Lower lobe of right lung (tissue), 2 donors: ENCODE measurements around the gene DLL4. TPM values are rescaled to one million over a fixed set of nuclear protein-coding genes. Genes with fewer than 3 reads are reported as not detected.

Experiments
- ATAC-seq, 2 donors: fragments of 200-7000 bp; cut with Tn5 transposase; one replicate each; pipeline ENCODE4 v1.9.1; 2020 to 2022; ENCODE audit warnings: mild to moderate bottlenecking in 2 of 2, moderate library complexity in 2 of 2
- DNase-seq: peaks from one replicate; pipeline ENCODE4 v3.0.0-alpha.2; 2020
- H3K27ac ChIP-seq: fragments of 200-600 bp; one replicate; pipeline ENCODE4 v1.8.0; 2022
- H3K27me3 ChIP-seq: fragments of 200-600 bp; one replicate; pipeline ENCODE4 v1.8.0; 2022; ENCODE audit warnings: low read depth
- H3K36me3 ChIP-seq: fragments of 200-600 bp; one replicate; pipeline ENCODE4 v1.8.0; 2022; ENCODE audit warnings: mild to moderate bottlenecking
- H3K4me1 ChIP-seq: fragments of 200-600 bp; one replicate; pipeline ENCODE4 v1.8.0; 2022
- H3K4me3 ChIP-seq: fragments of 200-600 bp; one replicate; pipeline ENCODE4 v1.8.0; 2022; ENCODE audit warnings: mild to moderate bottlenecking
- H3K9me3 ChIP-seq: fragments of 200-600 bp; one replicate; pipeline ENCODE4 v1.8.0; 2022
- CTCF ChIP-seq: fragments of 200-600 bp; IDR thresholded peaks from one replicate; pipeline ENCODE4 v1.8.0; 2022; ENCODE audit warnings: antibody characterized with exemption, mild to moderate bottlenecking
- intact Hi-C: fragments of 100-400 bp; cut with DNase I; formaldehyde crosslinking; loops from one replicate; pipeline ENCODE4 v1.11.0; 2022
- total RNA-seq: library from RNA; stranded (reverse); fragmentation: NEBNext Ultra II Directional; extraction: Animal tissue kit (Norgen Biotek cat#: 25700); gene quantifications from one replicate; pipeline ENCODE4 v1.2.1, GENCODE V29; 2021
- donor health status: DM: no; HTN: yes; CAD: no; lungs with severe emphysema.

The DLL4 gene
- total RNA-seq, 1 donor from 2014 or later, result 21.3 TPM

GRCh38 chr15:40891138-40891537 is 38.0 kb upstream of the DLL4 start:
- TF ChIP-seq CTCF, result no peak
- Histone ChIP-seq H3K27me3 (no peaks in the 10 kb centered on the region), H3K9me3 (no peaks in the 10 kb centered on the region), H3K4me3 (no peak overlapping the region), H3K27ac (no peak overlapping the region), H3K36me3 (peaks cover 5% of the 10 kb centered on the region), H3K4me1 (peaks cover 19% of the 10 kb centered on the region)
- ATAC-seq (no peak), DNase-seq (no peak)
- intact Hi-C loops, result no loop called here

GRCh38 chr15:40891810-40892446 is 37.2 kb upstream of the DLL4 start:
- DNase-seq (no peak), ATAC-seq (no peak)
- Histone ChIP-seq H3K4me1 (peaks cover 22% of the 10 kb centered on the region), H3K9me3 (no peaks in the 10 kb centered on the region), H3K27ac (no peak overlapping the region), H3K36me3 (peaks cover 12% of the 10 kb centered on the region), H3K4me3 (no peak overlapping the region), H3K27me3 (no peaks in the 10 kb centered on the region)
- TF ChIP-seq CTCF, result peak; percentile 71
- intact Hi-C loops, result no loop called here

GRCh38 chr15:40892447-40893012 is 36.6 kb upstream of the DLL4 start:
- intact Hi-C loops, result no loop called here
- Histone ChIP-seq H3K4me1 (peaks cover 22% of the 10 kb centered on the region), H3K9me3 (no peaks in the 10 kb centered on the region), H3K36me3 (peaks cover 19% of the 10 kb centered on the region), H3K27ac (no peak overlapping the region), H3K27me3 (no peaks in the 10 kb centered on the region), H3K4me3 (no peak overlapping the region)
- ATAC-seq (no peak), DNase-seq (no peak)
- no peak for TF ChIP-seq CTCF

GRCh38 chr15:40893019-40893670 is 36.0 kb upstream of the DLL4 start:
- Histone ChIP-seq H3K4me3 (peak overlapping the region; percentile 91), H3K9me3 (no peaks in the 10 kb centered on the region), H3K27ac (peak overlapping the region; percentile 92), H3K27me3 (no peaks in the 10 kb centered on the region), H3K4me1 (peaks cover 22% of the 10 kb centered on the region), H3K36me3 (peaks cover 25% of the 10 kb centered on the region)
- no peak for TF ChIP-seq CTCF
- intact Hi-C loops, result no loop called here
- DNase-seq (no peak), ATAC-seq (no peak)

GRCh38 chr15:40893733-40894680 is 35.1 kb upstream of the DLL4 start, which contains the start of gene VPS18:
Gene VPS18, plus strand, starts transcription at chr15:40894450. Its CDS starts 319 bp downstream, at chr15:40894769.
- H3K4me3 ChIP-seq, result peak within 1 kb of the TSS; percentile 91
- H3K9me3 ChIP-seq, result no peaks in the 10 kb centered on the region
- no peaks in the 10 kb centered on the region for H3K27me3 ChIP-seq
- ATAC-seq (peak; percentile 98), DNase-seq (peak; percentile 99)
- peak within 1 kb of the TSS; percentile 92 for H3K27ac ChIP-seq
- TF ChIP-seq CTCF, result peak; percentile 98
- intact Hi-C loops, result no loop called here
- H3K36me3 ChIP-seq, result peaks cover 33% of the 10 kb centered on the region
- peaks cover 22% of the 10 kb centered on the region for H3K4me1 ChIP-seq
